ENCODE measurements around the gene CDH24. TPM values are rescaled to one million over a fixed set of nuclear protein-coding genes. Genes with fewer than 3 reads are reported as not detected.

CDH24 gene
- total and polyA plus RNA-seq, 9 of the 15 experiments (the other 6 are each of a cell fraction or from before 2014, with no cell fraction given), result 0.04 to 16.2 (median 4.9) TPM

GRCh38 chr14:23056956-23057756 is at the start of gene CDH24 (continued):
- no peak for TF ChIP-seq HOMEZ (CRISPR knock-in tag; IDR thresholded peaks at IDR 0.05)
- TF ChIP-seq MGA (IDR thresholded peaks at IDR 0.05), result no peak
- TF ChIP-seq E2F1 (CRISPR knock-in tag; IDR thresholded peaks at IDR 0.05), result no peak
- no peak for TF ChIP-seq CEBPB (tag; IDR thresholded peaks at IDR 0.05)
- TF ChIP-seq CBFB (CRISPR knock-in tag; IDR thresholded peaks at IDR 0.05), result no peak
- TF ChIP-seq NR0B1 (IDR thresholded peaks at IDR 0.05; ENCODE audit: partially characterized antibody), result no peak
- TF ChIP-seq ZNF311 (CRISPR knock-in tag; IDR thresholded peaks at IDR 0.05), result no peak
- TF ChIP-seq DEAF1 (CRISPR knock-in tag; IDR thresholded peaks at IDR 0.05), result no peak
